ENCODE data around the gene SRP68.

DNA sequence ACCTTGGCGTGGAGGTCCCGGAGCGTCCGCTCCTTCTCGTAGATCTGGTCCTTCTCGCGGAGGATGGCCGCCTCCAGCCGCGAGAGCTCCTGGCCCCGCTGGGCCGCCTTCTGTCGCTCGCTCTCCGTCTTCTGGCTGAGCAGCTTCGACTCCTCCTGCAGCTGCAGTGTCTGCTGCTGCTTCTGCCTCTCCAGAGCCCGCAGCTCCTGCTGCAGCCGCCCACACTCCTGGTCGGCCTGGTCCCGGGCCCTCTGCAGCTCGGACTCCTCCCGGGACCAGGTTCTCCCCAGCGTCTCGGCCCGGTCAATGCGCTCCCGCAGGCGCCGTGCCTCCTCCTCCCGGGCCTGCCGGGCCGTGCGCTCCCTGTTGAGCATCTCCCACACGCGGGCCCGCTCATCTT lies 64.1 kb downstream of the SRP68 start:
- TF ChIP-seq CTCF (IDR thresholded peaks at IDR 0.05) (no peak), POLR2A (IDR thresholded peaks at IDR 0.05) (no peak)

Measured in body of pancreas (tissue), 4 donors.